ENCODE data around the gene EEF2. TPM values are rescaled to one million over a fixed set of nuclear protein-coding genes. Genes with fewer than 3 reads are reported as not detected.
A peak's percentile ranks its signal among the peaks of the same experiment; 100 is the strongest.

The EEF2 gene
- total and polyA plus RNA-seq, 12 donors, result 752 to 3,482 (median 2,119) TPM

- Histone ChIP-seq H3K4me1 (replicated peaks in 1 of 2) (peaks cover 47 to 59% of the 10 kb centered on the region in 2 donors), H3K9me3 (replicated peaks in 1 of 3) (no peaks in the 10 kb centered on the region), H3K27me3 (no peaks in the 10 kb centered on the region), H3K4me3 (peak overlapping the region in 1 of 4 donors; percentile 26), H3K36me3 (replicated peaks in 1 of 2) (peaks cover 0 to 28% of the 10 kb centered on the region in 2 donors), H3K27ac (peak overlapping the region; percentile 46 to 89 (median 74))
- 29 to 48% (median 41%) methylated on average over 5 to 25 of the region's 25 CpGs for WGBS, 4 donors
- TF ChIP-seq CTCF (IDR thresholded peaks at IDR 0.05), result no peak
- TF ChIP-seq POLR2A (IDR thresholded peaks at IDR 0.05), result peak in 1 of 2 donors; percentile 36
- intact Hi-C loops (cut with DNase I), result loop anchor here (5.0 to 10.0 kb wide), 2 partner anchors 47 to 190 kb away; no protein-coding TSS in a partner anchor
- DNase-seq, result peak; percentile 64 to 89 (median 85)
These were observed 29.6 kb upstream of the EEF2 start for GRCh38 chr19:4014541-4015491.

- Histone ChIP-seq H3K4me3 (no peak overlapping the region), H3K36me3 (replicated peaks in 1 of 2) (peaks cover 0 to 28% of the 10 kb centered on the region in 2 donors), H3K4me1 (replicated peaks in 1 of 2) (peaks cover 47 to 60% of the 10 kb centered on the region in 2 donors), H3K27ac (peak overlapping the region in 4 of 5 donors; percentile 52 to 89 (median 77)), H3K9me3 (replicated peaks in 1 of 3) (no peaks in the 10 kb centered on the region), H3K27me3 (no peaks in the 10 kb centered on the region)
- intact Hi-C loops (cut with DNase I), result loop anchor here (5.0 to 10.0 kb wide), 2 partner anchors 48 to 191 kb away; no protein-coding TSS in a partner anchor
- peak in 1 of 2 donors; percentile 37 for TF ChIP-seq POLR2A (IDR thresholded peaks at IDR 0.05)
- TF ChIP-seq CTCF (IDR thresholded peaks at IDR 0.05), result no peak
- DNase-seq, result peak; percentile 64 to 87 (median 76)
- 40 to 69% (median 57%) methylated on average over 3 to 20 of the region's 20 CpGs for WGBS, 4 donors
These were observed 28.8 kb upstream of the EEF2 start for GRCh38 chr19:4013886-4014540.

GRCh38 chr19:4012975-4013634 is 27.8 kb upstream of the EEF2 start:
- no peaks in the 10 kb centered on the region for H3K9me3 ChIP-seq (replicated peaks in 1 of 3)
- peak in 1 of 7 donors; percentile 7 for DNase-seq
- no peak for TF ChIP-seq CTCF (IDR thresholded peaks at IDR 0.05)
- no peak for TF ChIP-seq POLR2A (IDR thresholded peaks at IDR 0.05)
- 93 to 96% (median 94%) methylated on average over 19 to 33 of the region's 33 CpGs for WGBS, 4 donors
- intact Hi-C loops (cut with DNase I), result loop anchor here (5.0 to 10.0 kb wide), 2 partner anchors 49 to 192 kb away; no protein-coding TSS in a partner anchor
- H3K27ac ChIP-seq, result peak overlapping the region in 3 of 5 donors; percentile 26 to 89 (median 80)
- H3K36me3 ChIP-seq (replicated peaks in 1 of 2), result peaks cover 0 to 27% of the 10 kb centered on the region in 2 donors
- H3K27me3 ChIP-seq, result no peaks in the 10 kb centered on the region
- peaks cover 56 to 68% of the 10 kb centered on the region in 2 donors for H3K4me1 ChIP-seq (replicated peaks in 1 of 2)
- no peak overlapping the region for H3K4me3 ChIP-seq

Measured in adrenal gland (tissue), 12 donors.